KMS-11 (cell line): Measurements from ENCODE around the gene GRK5.
"Not testable (repeated sequence)": the region's sequence is repeated elsewhere in the genome, so short reads cannot be mapped to it uniquely, and the experiment has no call there.

Experiments used
- H2AFZ ChIP-seq: fragments of 200-600 bp; sonication (generic); 2 replicates; pipeline ENCODE4 v1.6.1; 2016; ENCODE audit warnings: antibody characterized with exemption, mixed run types, low read depth
- H3K27ac ChIP-seq: fragments of 200-600 bp; sonication (generic); 2 replicates; pipeline ENCODE4 v1.6.1; 2016; ENCODE audit warnings: mild to moderate bottlenecking, mixed run types
- H3K27me3 ChIP-seq: fragments of 200-600 bp; sonication (generic); 2 replicates; pipeline ENCODE4 v1.6.1; 2017; ENCODE audit warnings: mild to moderate bottlenecking, low read depth, mixed run types, moderate library complexity; ENCODE audit not compliant: insufficient read depth
- H3K36me3 ChIP-seq: fragments of 200-600 bp; sonication (generic); 2 replicates; pipeline ENCODE4 v1.6.1; 2017; ENCODE audit warnings: mild to moderate bottlenecking, mixed run types; ENCODE audit not compliant: insufficient read depth
- H3K4me1 ChIP-seq: fragments of 200-600 bp; sonication (generic); 2 replicates; pipeline ENCODE4 v1.6.1; 2016; ENCODE audit warnings: mild to moderate bottlenecking, low read depth, mixed run types; ENCODE audit not compliant: poor library complexity, severe bottlenecking
- H3K4me2 ChIP-seq: fragments of 200-600 bp; sonication (generic); 2 replicates; pipeline ENCODE4 v1.7.0; 2016; ENCODE audit warnings: mild to moderate bottlenecking, mixed run types
- H3K4me3 ChIP-seq: fragments of 200-600 bp; sonication (generic); IDR thresholded peaks from 2 replicates; pipeline ENCODE4 v1.6.1; 2017; ENCODE audit warnings: low read depth, low read length, mixed read lengths; ENCODE audit not compliant: insufficient read depth
- H3K79me2 ChIP-seq: fragments of 200-600 bp; sonication (generic); 2 replicates; pipeline ENCODE4 v1.6.1; 2016; ENCODE audit warnings: low read depth, mixed run types; ENCODE audit not compliant: insufficient read depth
- H3K9ac ChIP-seq: fragments of 200-600 bp; sonication (generic); 2 replicates; pipeline ENCODE4 v1.6.1; 2016; ENCODE audit warnings: mild to moderate bottlenecking, mixed run types
- H4K20me1 ChIP-seq: fragments of 200-600 bp; sonication (generic); 2 replicates; pipeline ENCODE4 v1.6.1; 2016; ENCODE audit warnings: mild to moderate bottlenecking, mixed run types; ENCODE audit not compliant: insufficient read depth
- TF ChIP-seq, protein P1 (sequence below): fragments of 200-600 bp; sonication (generic); conservative IDR thresholded peaks from 2 replicates; pipeline ENCODE4 v1.6.1; 2017; ENCODE audit warnings: low read depth, mild to moderate bottlenecking, antibody characterized with exemption, low read length, moderate library complexity, mixed read lengths

GRK5 gene

DNA sequence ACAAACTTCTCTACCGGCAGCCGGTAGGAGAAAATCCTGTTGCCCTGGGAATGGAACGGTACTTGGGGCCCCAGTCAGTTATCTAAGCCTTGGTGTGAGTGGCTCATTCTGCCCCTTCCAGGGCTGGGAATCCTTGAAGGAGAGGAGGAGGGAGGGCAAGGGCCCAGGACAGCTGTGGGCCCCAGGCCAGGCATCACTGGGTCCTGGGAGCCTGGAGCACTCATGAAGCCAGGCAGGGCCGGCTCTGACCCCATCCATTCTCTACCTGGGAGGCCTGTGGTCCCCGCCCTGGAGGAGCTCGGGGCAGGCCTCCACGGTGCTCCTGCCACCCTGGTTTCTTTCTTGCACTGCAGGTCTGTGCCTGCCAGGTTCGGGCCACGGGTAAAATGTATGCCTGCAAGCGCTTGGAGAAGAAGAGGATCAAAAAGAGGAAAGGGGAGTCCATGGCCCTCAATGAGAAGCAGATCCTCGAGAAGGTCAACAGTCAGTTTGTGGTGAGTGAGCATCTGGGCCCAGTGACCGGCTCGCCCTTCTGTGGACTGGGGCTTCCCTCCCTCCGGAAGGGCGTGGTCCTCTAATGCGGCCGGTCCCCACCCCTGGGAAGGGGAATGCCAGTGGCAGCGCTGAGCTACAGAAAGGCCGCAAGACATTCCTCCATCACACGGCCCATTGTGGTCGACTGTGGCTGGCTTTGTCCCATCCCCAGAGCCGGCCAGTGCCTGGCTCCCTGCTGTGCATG, 223.8 kb downstream of the GRK5 start:
- Histone ChIP-seq H3K27me3 (no peaks in the 10 kb centered on the region), H2AFZ (no peak overlapping the region), H3K4me3 (no peak overlapping the region), H3K27ac (no peak overlapping the region), H3K36me3 (no peaks in the 10 kb centered on the region), H3K9ac (no peak overlapping the region), H3K4me1 (no peaks in the 10 kb centered on the region), H4K20me1 (no peaks in the 10 kb centered on the region), H3K4me2 (no peak overlapping the region), H3K79me2 (no peaks in the 10 kb centered on the region)
- TF ChIP-seq, protein P1, sequence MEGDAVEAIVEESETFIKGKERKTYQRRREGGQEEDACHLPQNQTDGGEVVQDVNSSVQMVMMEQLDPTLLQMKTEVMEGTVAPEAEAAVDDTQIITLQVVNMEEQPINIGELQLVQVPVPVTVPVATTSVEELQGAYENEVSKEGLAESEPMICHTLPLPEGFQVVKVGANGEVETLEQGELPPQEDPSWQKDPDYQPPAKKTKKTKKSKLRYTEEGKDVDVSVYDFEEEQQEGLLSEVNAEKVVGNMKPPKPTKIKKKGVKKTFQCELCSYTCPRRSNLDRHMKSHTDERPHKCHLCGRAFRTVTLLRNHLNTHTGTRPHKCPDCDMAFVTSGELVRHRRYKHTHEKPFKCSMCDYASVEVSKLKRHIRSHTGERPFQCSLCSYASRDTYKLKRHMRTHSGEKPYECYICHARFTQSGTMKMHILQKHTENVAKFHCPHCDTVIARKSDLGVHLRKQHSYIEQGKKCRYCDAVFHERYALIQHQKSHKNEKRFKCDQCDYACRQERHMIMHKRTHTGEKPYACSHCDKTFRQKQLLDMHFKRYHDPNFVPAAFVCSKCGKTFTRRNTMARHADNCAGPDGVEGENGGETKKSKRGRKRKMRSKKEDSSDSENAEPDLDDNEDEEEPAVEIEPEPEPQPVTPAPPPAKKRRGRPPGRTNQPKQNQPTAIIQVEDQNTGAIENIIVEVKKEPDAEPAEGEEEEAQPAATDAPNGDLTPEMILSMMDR = no peak

DNA sequence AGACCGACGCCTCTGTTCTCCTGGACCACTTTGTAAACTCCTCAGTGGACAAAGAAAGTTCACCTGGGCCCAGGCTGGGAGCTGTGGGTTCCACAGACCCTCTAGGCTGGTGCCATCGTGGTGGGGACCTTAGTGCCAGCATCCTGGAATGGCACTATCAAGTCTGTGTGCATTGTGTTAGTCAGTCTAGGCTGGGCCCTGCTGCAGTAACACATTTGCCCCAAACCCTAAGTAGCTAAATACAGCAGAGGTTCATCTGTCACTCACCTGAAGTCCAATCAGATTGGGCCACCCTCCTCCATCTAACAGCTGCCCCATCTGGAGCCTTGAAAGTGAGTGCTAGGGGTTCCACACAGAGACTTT, 224.4 kb downstream of the GRK5 start:
- Histone ChIP-seq H3K9ac (no peak overlapping the region), H2AFZ (no peak overlapping the region), H3K36me3 (no peaks in the 10 kb centered on the region), H3K27ac (no peak overlapping the region), H3K4me2 (no peak overlapping the region), H3K4me1 (no peaks in the 10 kb centered on the region), H3K4me3 (no peak overlapping the region), H4K20me1 (no peaks in the 10 kb centered on the region), H3K27me3 (no peaks in the 10 kb centered on the region), H3K79me2 (no peaks in the 10 kb centered on the region)
- TF ChIP-seq, protein P1 = no peak

DNA sequence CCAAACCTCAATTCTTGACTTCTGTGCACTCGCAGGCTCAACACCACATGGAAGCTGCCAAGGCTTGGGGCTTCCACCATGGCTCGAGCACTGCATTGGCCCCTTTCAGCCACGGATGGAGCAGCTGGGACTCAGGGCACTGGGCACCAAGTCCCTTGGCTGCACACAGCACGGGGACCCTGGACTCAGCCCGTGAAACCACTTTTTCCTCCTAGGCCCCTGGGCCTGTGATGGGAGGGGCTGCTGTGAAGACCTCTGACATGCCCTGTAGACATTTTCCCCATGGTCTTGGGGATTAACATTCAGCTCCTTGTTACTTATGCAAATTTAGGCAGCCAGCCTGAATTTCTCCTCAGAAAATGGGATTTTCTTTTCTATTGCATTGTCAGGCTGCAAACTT, 227.6 kb downstream of the GRK5 start:
- H3K27ac ChIP-seq, H3K9ac ChIP-seq, H3K27me3 ChIP-seq, H3K4me1 ChIP-seq, H3K4me3 ChIP-seq, H3K36me3 ChIP-seq, H4K20me1 ChIP-seq, H3K4me2 ChIP-seq, H3K79me2 ChIP-seq, H2AFZ ChIP-seq: not testable (repeated sequence)

GRCh38 chr10:119438717-119439116, 231.3 kb downstream of the GRK5 start:
- Histone ChIP-seq H3K4me2 (no peak overlapping the region), H2AFZ (no peak overlapping the region), H3K27me3 (no peaks in the 10 kb centered on the region), H4K20me1 (no peaks in the 10 kb centered on the region), H3K9ac (no peak overlapping the region), H3K27ac (no peak overlapping the region), H3K4me1 (no peaks in the 10 kb centered on the region), H3K36me3 (no peaks in the 10 kb centered on the region), H3K79me2 (no peaks in the 10 kb centered on the region), H3K4me3 (no peak overlapping the region)
- TF ChIP-seq, protein P1 = no peak

DNA sequence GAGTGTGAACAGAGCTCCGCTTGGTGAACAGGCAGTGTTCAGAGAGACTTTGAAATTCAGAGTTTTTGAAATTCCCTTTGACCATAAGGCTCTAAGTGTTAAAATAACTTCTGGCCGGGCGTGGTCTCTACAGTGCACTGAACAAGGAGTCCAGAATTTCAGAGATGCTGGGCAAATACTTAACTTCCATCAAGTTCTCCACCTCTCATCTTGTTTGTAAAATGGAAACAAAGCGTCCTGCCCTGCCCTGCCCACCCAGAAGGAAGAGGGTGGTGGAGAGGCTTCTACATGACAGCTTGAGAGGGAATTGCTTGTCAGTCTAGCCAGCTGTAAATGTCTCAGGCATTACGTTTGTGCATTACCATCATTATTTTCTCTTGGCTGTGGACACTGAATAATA, 232.6 kb downstream of the GRK5 start:
- H3K27ac ChIP-seq = no peak overlapping the region
- H2AFZ ChIP-seq = no peak overlapping the region
- no peaks in the 10 kb centered on the region for H3K36me3 ChIP-seq
- H4K20me1 ChIP-seq = no peaks in the 10 kb centered on the region
- TF ChIP-seq, protein P1 = no peak
- no peak overlapping the region for H3K4me3 ChIP-seq
- no peaks in the 10 kb centered on the region for H3K4me1 ChIP-seq
- H3K79me2 ChIP-seq = no peaks in the 10 kb centered on the region
- H3K4me2 ChIP-seq = no peak overlapping the region
- no peaks in the 10 kb centered on the region for H3K27me3 ChIP-seq
- no peak overlapping the region for H3K9ac ChIP-seq
